Uterus (tissue), 4 donors: ENCODE data around the gene NR2C2. TPM values are rescaled to one million over a fixed set of nuclear protein-coding genes. Genes with fewer than 3 reads are reported as not detected.

Experiments
- DNase-seq, 2 donors: peaks; one replicate each; pipeline ENCODE4 v3.0.0-alpha.2; 2019 to 2020
- H3K27ac ChIP-seq, 2 donors: fragments of 200-600 bp; sonication (generic); 1 replicate in 1 of 2; 2 replicates in 1 of 2; pipeline ENCODE4 v1.5.1; 2016 to 2018
- H3K27me3 ChIP-seq, 2 donors: fragments of 200-600 bp; sonication (generic); one replicate each; pipeline ENCODE4 v1.5.1; 2018 to 2019; ENCODE audit warnings: control low read depth in 1 of 2
- H3K36me3 ChIP-seq, 2 donors: fragments of 200-600 bp; sonication (generic); one replicate each; pipeline ENCODE4 v1.5.1; 2019; ENCODE audit warnings: control low read depth in 1 of 2
- H3K4me1 ChIP-seq, 2 donors: fragments of 200-600 bp; sonication (generic); one replicate each; pipeline ENCODE4 v1.5.1; 2018 to 2019; ENCODE audit warnings: control low read depth in 1 of 2
- H3K4me3 ChIP-seq, 2 donors: fragments of 200-600 bp; sonication (generic); 1 replicate in 1 of 2; 2 replicates in 1 of 2; pipeline ENCODE4 v1.5.1; 2018 to 2019; ENCODE audit warnings: mild to moderate bottlenecking in 1 of 2
- H3K9me3 ChIP-seq, 2 donors: fragments of 200-600 bp; sonication (generic); one replicate each; pipeline ENCODE4 v1.5.1; 2019; ENCODE audit warnings: control low read depth in 1 of 2
- POLR2A ChIP-seq, 2 donors: fragments of 450-650 bp; IDR thresholded peaks; one replicate each; pipeline ENCODE4 v1.6.1; 2016; ENCODE audit warnings: antibody characterized with exemption in 2 of 2, mild to moderate bottlenecking in 1 of 2, moderate library complexity in 1 of 2
- intact Hi-C: fragments of 100-400 bp; cut with DNase I; formaldehyde crosslinking; loops from one replicate; pipeline ENCODE4 v1.15.1; 2023; ENCODE audit warnings: low total_unique reads
- total RNA-seq, 4 donors: library from RNA; depleted of rRNA in 3 of 4; stranded (reverse); fragments of >200 nt in 3 of 4; gene quantifications; one replicate each; pipeline versions ENCODE4 v1.1.0 to v1.2.4, GENCODE V29; 2014 to 2023
- TF ChIP-seq, protein P1 (sequence below), 4 experiments: fragments of 200-600 bp in 2 of 4; fragments of 450-650 bp in 2 of 4; sonication (generic) in 2 of 4; IDR thresholded peaks; one replicate each; pipeline ENCODE4 v1.5.1; 2016 to 2019; ENCODE audit warnings: antibody characterized with exemption in 4 of 4, mild to moderate bottlenecking in 2 of 4, moderate library complexity in 1 of 4
- donor health status: DM: yes; HTN: yes; CAD: no.

Gene NR2C2
- total RNA-seq, 4 donors from 2014 or later = 29.7 to 78.3 (median 61.0) TPM

DNA sequence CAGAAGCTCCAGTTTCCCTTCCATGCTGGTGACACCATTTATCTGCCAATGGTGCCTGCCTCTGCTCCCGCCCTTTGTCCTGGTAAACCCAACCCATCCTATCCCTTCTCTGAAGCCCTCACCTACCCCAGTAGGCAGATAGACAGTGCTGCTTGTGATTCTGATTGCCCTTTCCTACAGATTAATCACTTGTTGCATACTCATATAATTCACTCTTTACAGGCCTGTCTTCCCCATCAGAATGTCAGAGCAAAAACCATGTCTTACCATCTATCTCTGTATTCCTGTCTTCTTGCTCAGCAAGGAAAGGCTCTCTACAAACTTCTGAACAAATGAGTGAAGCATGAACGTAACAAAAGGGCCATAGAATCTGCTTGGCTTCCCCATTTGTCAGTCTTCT lies 69.8 kb downstream of the NR2C2 start:
- Histone ChIP-seq H3K4me1 (no peaks in the 10 kb centered on the region), H3K4me3 (no peak overlapping the region), H3K27ac (no peak overlapping the region), H3K36me3 (no peaks in the 10 kb centered on the region), H3K9me3 (no peaks in the 10 kb centered on the region), H3K27me3 (no peaks in the 10 kb centered on the region)
- intact Hi-C loops = no loop called here
- DNase-seq = no peak
- TF ChIP-seq, protein P1, sequence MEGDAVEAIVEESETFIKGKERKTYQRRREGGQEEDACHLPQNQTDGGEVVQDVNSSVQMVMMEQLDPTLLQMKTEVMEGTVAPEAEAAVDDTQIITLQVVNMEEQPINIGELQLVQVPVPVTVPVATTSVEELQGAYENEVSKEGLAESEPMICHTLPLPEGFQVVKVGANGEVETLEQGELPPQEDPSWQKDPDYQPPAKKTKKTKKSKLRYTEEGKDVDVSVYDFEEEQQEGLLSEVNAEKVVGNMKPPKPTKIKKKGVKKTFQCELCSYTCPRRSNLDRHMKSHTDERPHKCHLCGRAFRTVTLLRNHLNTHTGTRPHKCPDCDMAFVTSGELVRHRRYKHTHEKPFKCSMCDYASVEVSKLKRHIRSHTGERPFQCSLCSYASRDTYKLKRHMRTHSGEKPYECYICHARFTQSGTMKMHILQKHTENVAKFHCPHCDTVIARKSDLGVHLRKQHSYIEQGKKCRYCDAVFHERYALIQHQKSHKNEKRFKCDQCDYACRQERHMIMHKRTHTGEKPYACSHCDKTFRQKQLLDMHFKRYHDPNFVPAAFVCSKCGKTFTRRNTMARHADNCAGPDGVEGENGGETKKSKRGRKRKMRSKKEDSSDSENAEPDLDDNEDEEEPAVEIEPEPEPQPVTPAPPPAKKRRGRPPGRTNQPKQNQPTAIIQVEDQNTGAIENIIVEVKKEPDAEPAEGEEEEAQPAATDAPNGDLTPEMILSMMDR (IDR thresholded peaks at IDR 0.05) = no peak
- no peak for TF ChIP-seq POLR2A (IDR thresholded peaks at IDR 0.05)

DNA sequence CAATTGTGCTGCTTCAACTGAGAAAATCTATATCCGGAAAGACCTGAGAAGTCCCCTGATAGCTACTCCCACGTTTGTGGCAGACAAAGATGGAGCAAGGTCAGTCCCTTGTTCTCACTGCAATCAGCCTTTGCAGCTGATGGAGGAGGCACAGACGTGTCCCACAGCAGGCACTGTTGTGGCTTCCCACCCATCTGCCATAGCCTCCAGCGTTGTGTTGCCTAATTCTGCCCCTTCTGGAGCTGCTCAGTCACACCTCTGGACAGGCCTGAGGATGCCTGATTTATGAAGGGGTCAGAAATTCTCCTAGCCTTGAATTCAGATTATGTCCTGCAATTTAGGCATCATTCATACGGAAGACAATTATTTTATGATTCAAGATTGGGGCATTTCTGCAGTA lies 75.9 kb downstream of the NR2C2 start:
- no peaks in the 10 kb centered on the region for H3K9me3 ChIP-seq
- intact Hi-C loops = no loop called here
- H3K4me3 ChIP-seq = no peak overlapping the region
- H3K27ac ChIP-seq = no peak overlapping the region
- no peaks in the 10 kb centered on the region for H3K27me3 ChIP-seq
- H3K4me1 ChIP-seq = no peaks in the 10 kb centered on the region
- TF ChIP-seq, protein P1 (IDR thresholded peaks at IDR 0.05) = no peak
- no peak for TF ChIP-seq POLR2A (IDR thresholded peaks at IDR 0.05)
- DNase-seq = no peak
- no peaks in the 10 kb centered on the region for H3K36me3 ChIP-seq

DNA sequence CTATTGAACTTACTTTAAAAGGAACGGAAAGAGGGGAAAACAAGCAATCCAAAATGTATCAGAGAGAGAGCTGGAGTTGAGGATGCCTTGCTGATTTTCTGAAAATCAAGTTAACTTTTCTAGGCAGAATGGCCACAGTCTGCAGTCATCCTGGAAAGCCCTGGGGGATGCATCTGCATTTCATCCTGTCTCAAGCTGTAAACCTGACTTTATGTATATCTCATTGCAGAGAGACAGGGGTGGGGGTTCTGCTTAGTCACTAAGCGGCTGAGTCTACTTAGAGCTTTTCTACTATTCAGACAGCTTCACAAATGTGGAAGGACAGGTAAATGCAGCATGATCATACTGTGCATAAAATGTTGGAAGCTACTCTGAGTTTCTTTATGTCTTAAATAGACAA lies 76.3 kb downstream of the NR2C2 start:
- Histone ChIP-seq H3K27ac (no peak overlapping the region), H3K36me3 (no peaks in the 10 kb centered on the region), H3K4me1 (no peaks in the 10 kb centered on the region), H3K4me3 (no peak overlapping the region), H3K9me3 (no peaks in the 10 kb centered on the region), H3K27me3 (no peaks in the 10 kb centered on the region)
- TF ChIP-seq POLR2A (IDR thresholded peaks at IDR 0.05) = no peak
- TF ChIP-seq, protein P1 (IDR thresholded peaks at IDR 0.05) = no peak
- DNase-seq = no peak
- intact Hi-C loops = no loop called here

DNA sequence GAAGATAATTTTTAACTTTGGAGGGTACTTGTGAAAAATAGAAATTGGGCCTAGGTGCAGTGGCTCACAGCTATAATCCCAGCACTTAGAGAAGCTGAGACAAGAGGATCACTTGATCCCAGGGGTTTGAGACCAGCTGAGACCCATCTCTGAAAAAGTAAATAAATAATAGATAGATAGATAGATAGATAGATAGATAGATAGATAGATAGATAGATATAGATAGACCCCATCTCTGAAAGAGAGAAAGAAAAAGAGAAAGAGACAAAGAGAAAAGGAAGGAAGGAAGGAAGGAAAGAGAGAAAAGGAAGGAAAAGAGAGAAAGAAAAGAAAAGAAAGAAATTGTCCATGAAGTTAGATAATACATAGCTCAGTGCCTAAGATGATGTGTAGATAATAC lies 82.2 kb downstream of the NR2C2 start:
- H3K9me3 ChIP-seq = no peaks in the 10 kb centered on the region
- no peaks in the 10 kb centered on the region for H3K36me3 ChIP-seq
- no peak overlapping the region for H3K4me3 ChIP-seq
- H3K4me1 ChIP-seq = no peaks in the 10 kb centered on the region
- no peaks in the 10 kb centered on the region for H3K27me3 ChIP-seq
- intact Hi-C loops = no loop called here
- TF ChIP-seq POLR2A (IDR thresholded peaks at IDR 0.05) = no peak
- TF ChIP-seq, protein P1 (IDR thresholded peaks at IDR 0.05) = no peak
- no peak overlapping the region for H3K27ac ChIP-seq
- no peak for DNase-seq

DNA sequence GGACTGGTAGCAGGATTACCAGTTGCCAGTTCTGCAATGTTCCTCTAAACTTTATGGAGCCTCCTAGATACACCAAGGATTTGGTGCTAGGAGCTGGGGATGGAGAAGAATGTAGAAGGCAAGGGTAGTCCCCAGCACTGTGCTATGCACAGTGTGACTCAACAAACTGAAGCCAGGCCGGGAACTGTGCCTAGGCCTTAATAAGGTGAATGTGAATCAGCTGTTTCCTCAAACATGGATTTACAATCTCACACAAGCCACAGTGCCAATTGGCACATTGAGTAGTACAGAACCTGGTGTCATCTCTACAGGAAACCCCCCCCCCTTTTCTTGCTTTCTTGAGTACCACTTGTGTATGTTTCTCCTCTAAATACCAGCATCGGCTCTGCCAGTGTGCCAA lies 85.3 kb downstream of the NR2C2 start:
- Histone ChIP-seq H3K4me3 (no peak overlapping the region), H3K9me3 (no peaks in the 10 kb centered on the region), H3K4me1 (no peaks in the 10 kb centered on the region), H3K27me3 (no peaks in the 10 kb centered on the region), H3K27ac (no peak overlapping the region), H3K36me3 (no peaks in the 10 kb centered on the region)
- DNase-seq = no peak
- no peak for TF ChIP-seq POLR2A (IDR thresholded peaks at IDR 0.05)
- TF ChIP-seq, protein P1 (IDR thresholded peaks at IDR 0.05) = no peak
- intact Hi-C loops = no loop called here
